Suprapubic skin (tissue), 4 donors: Measurements from ENCODE around the gene ARID5B. TPM values are rescaled to one million over a fixed set of nuclear protein-coding genes. Genes with fewer than 3 reads are reported as not detected.
A peak's percentile ranks its signal among the peaks of the same experiment; 100 is the strongest.

ENCODE experiments used
- DNase-seq, 2 donors: peaks; one replicate each; pipeline ENCODE4 v3.0.0-alpha.2; 2019; ENCODE audit warnings: low spot score in 2 of 2
- H3K27ac ChIP-seq: fragments of 200-600 bp; sonication (generic); one replicate; pipeline ENCODE4 v1.5.1; 2019
- H3K27me3 ChIP-seq: fragments of 200-600 bp; sonication (generic); one replicate; pipeline ENCODE4 v1.5.1; 2019
- H3K36me3 ChIP-seq: fragments of 200-600 bp; sonication (generic); one replicate; pipeline ENCODE4 v1.5.1; 2019
- H3K4me1 ChIP-seq: fragments of 200-600 bp; sonication (generic); one replicate; pipeline ENCODE4 v1.5.1; 2019
- H3K4me3 ChIP-seq: fragments of 200-600 bp; sonication (generic); one replicate; pipeline ENCODE4 v1.5.1; 2019; ENCODE audit warnings: mild to moderate bottlenecking
- H3K9me3 ChIP-seq: fragments of 200-600 bp; sonication (generic); one replicate; pipeline ENCODE4 v1.5.1; 2019
- EP300 ChIP-seq: sonication (generic); formaldehyde crosslinking; IDR thresholded peaks from one replicate; pipeline ENCODE4 v1.6.1; 2017; ENCODE audit warnings: antibody characterized with exemption
- POLR2A ChIP-seq, 2 donors: fragments of 450-650 bp; IDR thresholded peaks; one replicate each; pipeline ENCODE4 v1.6.1; 2017; ENCODE audit warnings: antibody characterized with exemption in 2 of 2, mild to moderate bottlenecking in 2 of 2, moderate library complexity in 2 of 2
- POLR2AphosphoS5 ChIP-seq, 3 donors: sonication (generic); formaldehyde crosslinking; IDR thresholded peaks; one replicate each; pipeline ENCODE4 v1.6.1; 2017; ENCODE audit warnings: antibody characterized with exemption in 3 of 3
- WGBS: methylation state at CpG from one replicate; pipeline ENCODE4 v1.1.5; 2018; 5-methylcytosine and 5-hydroxymethylcytosine counted together
- total RNA-seq, 4 donors: library from RNA; depleted of rRNA; stranded (reverse); fragments of >200 nt; gene quantifications; one replicate each; pipeline ENCODE4 v1.1.0, GENCODE V29; 2016
- TF ChIP-seq, protein P1 (sequence below), 2 donors: fragments of 200-600 bp in 1 of 2; fragments of 450-650 bp in 1 of 2; sonication (generic) in 1 of 2; IDR thresholded peaks; one replicate each; pipeline ENCODE4 v1.5.1; 2016 to 2019; ENCODE audit warnings: antibody characterized with exemption in 2 of 2, mild to moderate bottlenecking in 1 of 2, moderate library complexity in 1 of 2

Gene ARID5B
- total RNA-seq, 4 donors from 2014 or later: 45.4 to 75.2 (median 71.9) TPM

DNA sequence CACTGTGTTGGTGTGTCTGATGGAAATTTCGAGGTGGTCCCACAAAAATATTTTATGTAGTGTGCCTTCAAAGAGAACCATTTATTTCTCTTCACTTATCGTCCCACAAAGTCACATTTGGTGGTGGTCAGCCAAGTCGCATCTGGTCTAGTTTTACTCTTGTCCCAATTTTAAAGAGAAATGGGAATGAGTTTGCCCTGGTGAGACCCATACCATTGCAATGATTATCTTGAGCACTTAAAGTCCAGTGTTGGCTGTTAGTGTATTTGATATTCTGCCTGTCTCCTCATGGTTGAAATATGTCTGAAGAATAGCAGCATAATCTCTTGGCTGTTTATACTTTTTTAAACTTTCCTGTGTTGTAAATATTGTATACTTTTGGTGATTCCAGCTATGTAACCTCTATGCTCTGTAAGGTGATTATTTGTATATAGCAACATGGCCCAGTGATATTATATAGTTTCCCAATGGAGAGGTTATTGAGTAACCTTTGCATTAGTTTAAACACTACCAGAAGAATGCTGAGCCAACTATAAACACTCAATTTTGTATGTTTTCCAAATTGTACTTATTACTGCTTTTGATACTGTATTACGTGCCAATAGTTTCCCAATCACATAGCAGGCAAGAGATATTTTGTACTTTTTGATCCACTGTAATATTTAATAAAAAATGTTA is 194.9 kb downstream of the ARID5B start:
- peak overlapping the region; percentile 74 for H3K27ac ChIP-seq

DNA sequence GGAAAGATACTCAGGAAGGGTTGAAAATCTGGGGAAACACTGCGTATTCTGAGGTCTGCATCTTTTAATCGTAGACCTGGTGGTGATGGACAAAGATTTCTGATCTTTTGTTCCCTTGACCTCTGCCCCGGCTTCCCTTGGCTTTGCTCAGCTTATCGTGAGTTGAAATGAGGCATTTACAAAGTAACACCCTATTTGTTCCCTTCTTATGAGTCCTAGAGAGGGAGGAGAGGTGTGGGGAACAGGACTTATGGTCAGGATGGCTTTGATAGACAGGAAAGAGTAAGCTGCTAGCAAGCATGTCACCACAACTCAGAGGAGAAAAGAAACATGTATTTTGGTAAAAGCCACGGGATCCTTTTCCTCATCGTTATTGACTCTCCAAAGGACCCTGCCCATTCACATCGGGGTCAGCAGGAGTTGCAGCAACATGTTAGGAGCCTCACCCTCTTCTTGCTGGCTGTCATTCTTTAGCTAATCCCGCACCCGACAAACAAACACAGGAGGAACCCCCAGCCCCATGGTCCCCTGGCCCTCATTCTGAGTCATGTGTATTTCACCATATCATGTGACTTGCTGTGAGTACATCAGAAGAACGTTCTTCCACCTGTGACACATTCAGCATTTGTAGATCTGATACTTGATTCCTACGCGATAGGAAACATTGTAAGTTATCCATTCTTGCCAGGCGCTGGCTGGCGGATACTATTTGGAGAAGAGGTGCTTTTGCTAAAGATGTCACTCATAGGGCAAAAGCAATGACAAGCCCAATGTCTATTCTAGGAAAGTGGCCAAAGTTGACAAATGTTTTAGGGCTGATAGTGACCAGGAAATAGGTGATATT is 197.0 kb downstream of the ARID5B start:
- TF ChIP-seq POLR2A (IDR thresholded peaks at IDR 0.05) (no peak), EP300 (no peak), POLR2AphosphoS5 (IDR thresholded peaks at IDR 0.05) (no peak)
- TF ChIP-seq, protein P1, sequence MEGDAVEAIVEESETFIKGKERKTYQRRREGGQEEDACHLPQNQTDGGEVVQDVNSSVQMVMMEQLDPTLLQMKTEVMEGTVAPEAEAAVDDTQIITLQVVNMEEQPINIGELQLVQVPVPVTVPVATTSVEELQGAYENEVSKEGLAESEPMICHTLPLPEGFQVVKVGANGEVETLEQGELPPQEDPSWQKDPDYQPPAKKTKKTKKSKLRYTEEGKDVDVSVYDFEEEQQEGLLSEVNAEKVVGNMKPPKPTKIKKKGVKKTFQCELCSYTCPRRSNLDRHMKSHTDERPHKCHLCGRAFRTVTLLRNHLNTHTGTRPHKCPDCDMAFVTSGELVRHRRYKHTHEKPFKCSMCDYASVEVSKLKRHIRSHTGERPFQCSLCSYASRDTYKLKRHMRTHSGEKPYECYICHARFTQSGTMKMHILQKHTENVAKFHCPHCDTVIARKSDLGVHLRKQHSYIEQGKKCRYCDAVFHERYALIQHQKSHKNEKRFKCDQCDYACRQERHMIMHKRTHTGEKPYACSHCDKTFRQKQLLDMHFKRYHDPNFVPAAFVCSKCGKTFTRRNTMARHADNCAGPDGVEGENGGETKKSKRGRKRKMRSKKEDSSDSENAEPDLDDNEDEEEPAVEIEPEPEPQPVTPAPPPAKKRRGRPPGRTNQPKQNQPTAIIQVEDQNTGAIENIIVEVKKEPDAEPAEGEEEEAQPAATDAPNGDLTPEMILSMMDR (IDR thresholded peaks at IDR 0.05): no peak
- 85% methylated on average over 14 of the region's 14 CpGs for WGBS
- no peak for DNase-seq
- Histone ChIP-seq H3K36me3 (no peaks in the 10 kb centered on the region), H3K4me3 (no peak overlapping the region), H3K27ac (no peak overlapping the region), H3K4me1 (peaks cover 28% of the 10 kb centered on the region), H3K9me3 (no peaks in the 10 kb centered on the region), H3K27me3 (no peaks in the 10 kb centered on the region)

More for the DNA sequence above, 194.9 kb downstream of the ARID5B start:
- no peak for DNase-seq
- Histone ChIP-seq H3K27me3 (no peaks in the 10 kb centered on the region), H3K36me3 (peaks cover 19% of the 10 kb centered on the region), H3K4me1 (peaks cover 32% of the 10 kb centered on the region), H3K4me3 (no peak overlapping the region), H3K9me3 (no peaks in the 10 kb centered on the region)
- TF ChIP-seq POLR2AphosphoS5 (IDR thresholded peaks at IDR 0.05) (no peak), EP300 (no peak), POLR2A (IDR thresholded peaks at IDR 0.05) (no peak)
- TF ChIP-seq, protein P1 (IDR thresholded peaks at IDR 0.05): no peak
- WGBS: 56% methylated on average over 4 of the region's 4 CpGs

DNA sequence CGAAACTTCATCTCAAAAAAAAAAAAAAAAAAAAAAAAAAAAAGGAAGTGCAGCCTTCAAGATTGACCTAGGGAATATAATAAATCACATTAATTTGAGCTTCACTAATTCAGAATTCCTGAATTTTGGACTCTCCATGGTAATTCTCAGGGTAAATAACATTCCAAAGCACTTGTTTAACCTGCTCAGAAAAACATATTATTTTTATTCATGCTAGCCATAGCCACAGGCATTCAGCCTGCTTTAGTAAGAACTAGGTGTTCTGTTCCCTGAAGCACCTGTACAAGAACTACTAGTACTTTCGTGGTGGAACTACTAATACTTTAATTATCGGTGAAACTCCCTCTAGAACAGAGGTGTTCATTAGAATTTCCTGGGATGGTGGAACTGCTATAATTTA is 197.8 kb downstream of the ARID5B start:
- H3K9me3 ChIP-seq: no peaks in the 10 kb centered on the region
- 63% methylated on average over 3 of the region's 3 CpGs for WGBS
- no peaks in the 10 kb centered on the region for H3K36me3 ChIP-seq
- no peaks in the 10 kb centered on the region for H3K27me3 ChIP-seq
- no peak overlapping the region for H3K4me3 ChIP-seq
- DNase-seq: no peak
- no peak overlapping the region for H3K27ac ChIP-seq
- H3K4me1 ChIP-seq: peaks cover 20% of the 10 kb centered on the region
- TF ChIP-seq, protein P1 (IDR thresholded peaks at IDR 0.05): no peak
- no peak for TF ChIP-seq POLR2A (IDR thresholded peaks at IDR 0.05)
- TF ChIP-seq EP300: no peak
- TF ChIP-seq POLR2AphosphoS5 (IDR thresholded peaks at IDR 0.05): no peak

- Histone ChIP-seq H3K4me3 (no peak overlapping the region), H3K36me3 (no peaks in the 10 kb centered on the region), H3K27ac (no peak overlapping the region), H3K9me3 (no peaks in the 10 kb centered on the region), H3K4me1 (peaks cover under 1% of the 10 kb centered on the region), H3K27me3 (no peaks in the 10 kb centered on the region)
- WGBS: 89% methylated on average over 9 of the region's 9 CpGs
- no peak for DNase-seq
- TF ChIP-seq EP300 (no peak), POLR2A (IDR thresholded peaks at IDR 0.05) (no peak), POLR2AphosphoS5 (IDR thresholded peaks at IDR 0.05) (no peak)
- TF ChIP-seq, protein P1 (IDR thresholded peaks at IDR 0.05): no peak
Measured at GRCh38 chr10:62103857-62104256, 202.4 kb downstream of the ARID5B start.

DNA sequence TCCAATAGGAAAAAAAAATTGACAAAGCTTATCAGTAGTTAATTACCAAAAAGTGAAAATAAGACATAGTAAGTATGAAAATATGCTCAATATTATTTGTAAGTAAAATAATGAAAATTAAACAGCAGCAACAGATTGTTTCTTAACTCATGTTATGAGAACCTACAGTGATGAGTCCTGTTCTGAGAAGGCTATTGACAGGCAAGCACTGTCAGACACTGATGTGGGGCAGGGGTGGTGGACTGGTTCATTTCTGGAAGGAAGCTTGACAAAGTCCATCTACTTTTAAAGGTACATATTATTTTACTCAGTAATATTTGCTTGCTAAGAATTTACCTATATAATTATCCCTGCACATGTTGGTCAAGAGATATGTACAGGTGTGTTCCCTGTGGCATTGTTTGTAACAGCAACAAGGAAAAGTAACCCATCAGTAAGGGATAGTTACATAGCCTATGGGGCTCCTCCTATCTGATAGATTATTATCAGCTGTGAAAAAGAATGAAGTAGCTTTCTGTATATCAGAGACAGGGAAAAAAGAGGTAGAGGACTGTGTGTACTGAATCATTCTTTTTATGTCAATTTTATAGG is 205.5 kb downstream of the ARID5B start:
- H3K4me3 ChIP-seq: no peak overlapping the region
- H3K27me3 ChIP-seq: no peaks in the 10 kb centered on the region
- DNase-seq: no peak
- TF ChIP-seq EP300 (no peak), POLR2A (IDR thresholded peaks at IDR 0.05) (no peak), POLR2AphosphoS5 (IDR thresholded peaks at IDR 0.05) (no peak)
- TF ChIP-seq, protein P1 (IDR thresholded peaks at IDR 0.05): no peak
- no peak overlapping the region for H3K27ac ChIP-seq
- H3K36me3 ChIP-seq: no peaks in the 10 kb centered on the region
- H3K4me1 ChIP-seq: peaks cover 4% of the 10 kb centered on the region
- no peaks in the 10 kb centered on the region for H3K9me3 ChIP-seq
